GM21619 (cell line): ENCODE measurements around the gene IER5.
"Not testable (repeated sequence)": the region's sequence is repeated elsewhere in the genome, so short reads cannot be mapped to it uniquely, and the experiment has no call there.

ENCODE experiments used
- ATAC-seq: cut with Tn5 transposase; IDR thresholded peaks from one replicate; pipeline ENCODE4 v1.9.1; 2021; ENCODE audit not compliant: unreplicated experiment

IER5 gene

GRCh38 chr1:181088079-181089016 lies at the start of gene IER5:
Gene IER5, plus strand, starts transcription at chr1:181088700. Its CDS starts 203 bp downstream, at chr1:181088903.
- peak; percentile 61 for ATAC-seq

DNA sequence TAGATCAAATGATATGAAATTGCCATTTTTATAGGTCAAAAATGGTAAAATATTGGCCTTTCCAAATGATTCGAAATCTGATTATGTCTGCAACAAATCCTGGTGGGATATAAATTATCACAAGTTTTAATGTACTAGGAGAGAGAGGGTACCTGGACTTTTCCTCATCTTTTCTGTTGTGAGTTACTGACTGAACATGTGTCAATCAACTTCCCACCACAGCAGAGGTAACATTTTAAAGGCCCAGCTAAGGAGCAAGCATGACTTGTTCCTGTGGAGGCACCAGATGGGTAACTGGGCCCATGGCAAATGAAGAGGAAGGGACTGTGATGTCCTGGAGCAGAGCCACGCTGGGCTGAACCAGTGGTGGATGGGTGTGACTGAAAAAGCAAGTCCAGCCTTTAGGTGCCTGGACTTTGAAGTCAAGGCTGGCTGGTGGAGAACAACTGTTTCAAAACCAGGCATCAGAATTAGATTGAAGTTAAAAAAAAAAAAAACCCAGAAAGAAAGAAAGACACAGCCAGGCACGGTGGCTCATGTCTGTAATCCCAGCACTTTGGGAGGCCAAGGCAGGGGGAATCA lies 48.1 kb upstream of the IER5 start:
- no peak for ATAC-seq

DNA sequence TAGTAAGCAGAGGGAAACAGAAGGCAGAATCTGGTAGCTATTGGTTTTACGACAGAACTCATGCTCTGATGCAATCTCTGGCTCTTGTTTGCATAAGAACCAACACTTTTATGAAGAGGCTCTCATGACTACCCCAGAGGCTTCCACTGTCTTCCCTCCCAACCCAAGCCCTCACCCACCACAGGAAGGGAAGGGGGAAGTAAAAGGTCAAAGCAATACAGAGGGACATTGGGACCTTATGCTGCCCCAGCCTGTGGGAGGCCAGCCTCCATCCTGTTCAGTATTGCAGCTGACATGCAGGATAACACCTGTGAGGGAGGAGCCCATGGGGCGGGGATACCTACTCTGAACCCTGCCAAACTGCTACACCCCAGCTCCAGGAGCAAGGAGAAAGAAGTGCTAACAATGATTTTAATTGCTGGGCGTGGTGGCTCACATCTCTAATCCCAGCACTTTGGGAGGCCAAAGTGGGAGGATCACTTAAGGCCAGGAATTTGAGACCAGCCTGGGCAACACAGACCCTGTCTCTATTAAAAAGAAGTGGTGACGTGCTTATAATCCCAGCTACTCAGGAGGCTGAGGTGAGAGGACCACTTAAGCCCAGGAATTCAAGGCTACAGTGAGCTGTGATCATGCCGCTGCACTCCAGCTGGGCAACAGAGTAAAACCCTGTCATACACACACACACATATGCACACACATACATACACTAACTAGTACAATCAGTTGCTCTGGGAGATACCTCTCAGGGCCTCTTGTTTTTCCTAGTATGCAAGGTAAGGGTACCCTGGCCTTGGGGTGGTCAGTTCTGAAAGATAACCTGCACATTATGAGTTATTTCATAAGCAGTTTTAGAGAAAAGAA lies 45.2 kb upstream of the IER5 start:
- no peak for ATAC-seq

GRCh38 chr1:181044449-181044966 lies 44.0 kb upstream of the IER5 start:
- ATAC-seq = peak; percentile 84

GRCh38 chr1:181045946-181046345 lies 42.6 kb upstream of the IER5 start:
- ATAC-seq = not testable (repeated sequence)

GRCh38 chr1:181049378-181049777 lies 39.1 kb upstream of the IER5 start:
- ATAC-seq = no peak

DNA sequence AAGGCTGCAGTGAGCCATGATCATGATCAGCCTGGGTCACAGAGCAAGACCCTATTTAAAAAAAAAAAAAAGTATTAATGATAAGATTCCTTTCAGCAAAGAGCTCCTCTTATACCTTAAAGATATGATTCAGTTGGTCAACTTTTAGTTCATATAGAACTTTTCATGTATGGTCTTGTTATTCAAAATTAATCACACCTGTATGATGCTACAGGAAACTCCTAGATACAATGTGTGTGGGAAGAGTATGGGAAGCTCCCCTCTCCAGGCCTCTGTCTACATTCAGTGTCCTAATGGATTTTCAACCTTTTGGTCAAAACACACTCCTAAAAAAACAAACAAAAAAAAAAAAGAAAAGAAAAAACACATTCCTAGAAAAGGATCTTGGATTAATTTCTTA lies 37.6 kb upstream of the IER5 start:
- no peak for ATAC-seq

GRCh38 chr1:181056560-181056959 lies 31.9 kb upstream of the IER5 start:
- ATAC-seq = no peak

DNA sequence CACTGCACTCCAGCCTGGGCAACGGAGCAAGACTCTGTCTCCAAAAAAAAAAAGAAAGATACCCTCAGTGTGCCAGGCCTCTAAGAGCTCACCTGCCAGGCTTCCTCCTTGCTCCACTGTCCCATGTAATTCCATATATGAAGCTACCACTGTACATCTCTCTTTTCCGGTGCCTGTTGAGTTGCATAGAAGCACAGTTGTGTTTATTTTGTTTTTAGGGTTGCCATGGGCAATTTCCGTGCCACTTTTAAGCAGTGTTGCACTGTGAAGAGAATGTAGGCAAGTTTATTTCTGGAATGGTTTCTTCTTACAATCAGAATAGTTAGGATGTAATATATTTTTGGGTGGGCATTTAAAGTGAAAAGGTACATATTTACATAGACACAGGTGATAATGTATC lies 31.4 kb upstream of the IER5 start:
- no peak for ATAC-seq

- no peak for ATAC-seq
These were observed 29.1 kb upstream of the IER5 start for GRCh38 chr1:181059435-181059834.

DNA sequence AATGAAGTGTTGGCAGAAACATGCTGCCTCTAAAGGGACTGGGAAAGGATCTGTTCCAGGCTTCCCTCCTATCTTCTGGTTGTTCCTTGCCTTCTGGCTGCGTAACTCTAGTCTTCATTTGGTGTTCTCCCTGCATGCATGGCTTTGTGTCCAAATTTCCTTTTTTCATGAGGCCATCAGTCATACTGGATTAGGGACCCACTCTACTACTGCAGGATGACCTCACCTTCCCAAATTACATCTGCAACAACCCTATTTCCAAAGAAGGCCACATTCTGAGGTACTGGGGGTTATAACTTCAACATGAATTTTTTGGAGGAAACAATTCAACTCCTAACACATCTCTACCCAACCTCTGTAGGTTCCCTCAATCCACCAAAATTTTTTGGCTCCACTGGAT lies 28.4 kb upstream of the IER5 start:
- no peak for ATAC-seq

GRCh38 chr1:181060947-181061346 lies 27.6 kb upstream of the IER5 start:
- not testable (repeated sequence) for ATAC-seq

DNA sequence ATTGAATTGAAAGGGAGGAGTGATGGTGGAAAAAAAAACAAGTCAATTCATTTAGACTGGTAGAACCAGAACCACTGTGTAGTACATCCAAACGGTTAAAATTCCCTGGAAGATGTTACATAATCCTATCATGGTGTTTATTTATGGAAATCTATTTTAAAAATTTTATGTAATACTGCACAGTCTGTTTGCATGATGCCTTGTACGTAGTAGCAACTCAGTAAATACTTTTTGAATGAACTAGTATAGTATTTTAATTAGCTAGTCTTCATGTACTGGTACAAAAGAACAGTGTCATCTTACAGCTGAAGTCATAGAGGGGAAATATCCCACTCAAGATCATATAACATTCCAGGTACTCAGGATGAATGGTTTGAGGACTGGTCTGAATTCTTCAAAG lies 27.0 kb upstream of the IER5 start:
- no peak for ATAC-seq

GRCh38 chr1:181061891-181062835 lies 26.3 kb upstream of the IER5 start:
- ATAC-seq = peak; percentile 80

DNA sequence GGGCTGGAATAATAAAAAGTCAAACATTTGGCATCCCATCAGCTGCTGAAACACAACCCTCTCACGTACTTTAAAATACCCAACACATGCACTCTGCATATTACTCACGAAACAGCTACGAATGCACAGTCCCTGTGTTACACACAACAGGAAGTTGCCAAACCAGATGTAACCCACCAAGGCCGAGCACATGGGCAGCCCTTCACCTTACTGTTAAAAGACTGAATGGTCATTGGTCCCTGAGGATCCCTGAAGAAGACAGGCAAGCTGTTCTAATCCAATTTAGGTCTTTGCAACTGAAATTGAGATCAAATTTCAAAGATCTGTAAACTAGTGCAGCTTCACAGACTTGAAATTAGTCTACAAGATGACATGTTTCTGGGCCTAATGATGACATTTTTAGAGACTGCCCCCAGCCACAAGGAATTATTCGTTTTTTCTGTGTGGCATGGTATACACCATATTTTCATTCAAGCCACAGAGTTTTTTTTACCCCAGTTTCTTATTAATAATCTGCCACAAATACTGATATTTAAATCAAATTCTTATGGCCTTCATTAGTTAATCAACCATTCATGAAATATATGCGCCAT lies 25.6 kb upstream of the IER5 start:
- peak; percentile 69 for ATAC-seq

DNA sequence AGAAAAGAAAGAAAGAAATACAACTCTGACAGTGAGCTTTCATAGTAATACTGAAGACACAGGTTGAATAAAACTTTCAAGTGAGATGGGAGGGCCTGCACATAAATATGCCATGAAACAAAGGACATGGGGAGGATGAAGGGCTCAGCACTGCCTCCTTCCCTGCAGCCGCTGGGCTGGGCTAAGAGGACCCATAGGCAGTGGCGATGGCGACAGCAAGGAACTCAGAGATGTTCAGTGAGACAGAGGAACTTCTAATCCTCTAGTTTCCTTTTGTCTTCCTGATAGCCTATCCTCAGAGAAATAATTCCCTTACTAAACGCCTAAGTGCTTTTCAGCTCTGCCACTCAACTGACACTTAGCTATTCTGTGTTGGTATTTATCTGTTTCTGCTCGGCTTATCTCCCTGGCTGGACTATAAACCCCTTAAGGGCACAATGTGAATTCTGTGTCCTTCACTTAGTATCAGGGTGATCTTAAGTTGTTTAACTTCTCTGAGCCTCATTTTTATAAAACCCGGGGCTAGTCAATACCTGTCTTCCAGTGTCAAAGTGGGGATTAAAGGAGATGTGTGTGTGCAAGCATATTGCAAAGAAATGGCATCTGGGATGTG lies 24.4 kb upstream of the IER5 start:
- no peak for ATAC-seq

GRCh38 chr1:181064702-181065101 lies 23.8 kb upstream of the IER5 start:
- no peak for ATAC-seq

DNA sequence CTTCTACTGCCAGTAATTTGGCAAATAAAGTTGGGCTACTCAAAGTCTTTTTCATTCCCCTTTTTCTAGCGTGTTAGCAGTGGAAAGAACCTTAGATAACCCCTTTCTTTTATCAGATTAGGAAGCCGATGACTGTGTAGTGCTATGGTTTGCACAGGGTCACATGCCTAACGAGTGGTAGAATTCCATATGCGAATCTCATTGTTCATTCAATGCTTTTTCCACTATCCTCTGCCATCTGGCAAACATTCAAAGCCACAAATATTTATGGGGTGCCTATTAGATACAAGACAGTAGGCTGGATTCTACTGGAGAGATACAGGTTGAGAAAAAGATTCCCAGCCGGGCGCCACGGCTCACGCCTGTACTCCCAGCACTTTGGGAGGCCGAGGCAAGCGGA lies 14.9 kb upstream of the IER5 start:
- ATAC-seq = no peak

DNA sequence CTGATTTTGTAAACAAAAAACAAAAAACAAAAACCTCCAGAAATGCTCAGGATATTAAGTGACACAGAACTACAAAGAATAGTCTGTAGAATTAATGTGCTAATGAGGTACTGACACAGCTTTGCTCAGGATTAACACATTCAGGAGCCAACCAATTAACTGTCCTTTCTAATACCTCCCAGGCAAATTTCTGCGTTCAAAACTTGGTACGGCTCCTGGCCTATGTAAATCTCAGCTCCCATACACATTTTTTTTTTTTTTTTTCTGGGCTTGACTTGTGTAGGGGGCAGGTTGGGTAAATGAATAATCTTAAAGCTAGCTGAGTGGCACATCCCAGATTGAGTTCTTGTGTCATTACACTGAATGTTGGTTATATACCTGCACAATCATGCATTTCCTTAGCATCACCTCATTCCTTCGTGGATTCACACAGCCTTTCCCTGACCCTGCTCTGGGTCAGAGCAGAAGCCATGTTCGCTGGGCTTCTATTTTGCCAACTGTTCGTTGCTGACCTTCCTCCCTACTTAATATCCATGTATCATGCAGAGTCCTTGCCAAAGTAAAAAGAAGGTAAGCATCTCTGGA lies 12.6 kb upstream of the IER5 start:
- no peak for ATAC-seq
